Calu3 (cell line): ENCODE data around the gene HOXC4. TPM values are rescaled to one million over a fixed set of nuclear protein-coding genes. Genes with fewer than 3 reads are reported as not detected.

Source experiments
- BruUV-seq: library from RNA; stranded (reverse); fragments of 400-500 nt; replicated peaks from 2 replicates; lab custom pipeline; 2021; lab: Mats Ljungman, UMichigan
- CTCF ChIA-PET: fragments of 300-600 bp; sonication (Branson Sonifier 250); formaldehyde crosslinking; loops from one replicate; lab custom pipeline; 2022; ENCODE audit warnings: antibody characterized with exemption; lab: Charles Lee
- DNase-seq: peaks from one replicate; pipeline ENCODE4 v3.0.0; 2022
- H3K27ac Mint-ChIP-seq: one replicate; pipeline ENCODE4 v1.8.0; 2022; ENCODE audit warnings: mixed read lengths; ENCODE audit not compliant: unreplicated experiment
- H3K27me3 Mint-ChIP-seq: one replicate; pipeline ENCODE4 v1.8.0; 2022; ENCODE audit warnings: mixed read lengths; ENCODE audit not compliant: unreplicated experiment
- H3K36me3 Mint-ChIP-seq: one replicate; pipeline ENCODE4 v1.8.0; 2022; ENCODE audit warnings: mild to moderate bottlenecking, moderate library complexity, mixed read lengths; ENCODE audit not compliant: insufficient read depth, unreplicated experiment
- H3K4me1 Mint-ChIP-seq: one replicate; pipeline ENCODE4 v1.8.0; 2022; ENCODE audit warnings: mild to moderate bottlenecking, low read depth, mixed read lengths; ENCODE audit not compliant: unreplicated experiment
- H3K4me3 Mint-ChIP-seq: one replicate; pipeline ENCODE4 v1.8.0; 2022; ENCODE audit warnings: mild to moderate bottlenecking, low read depth, moderate library complexity, mixed read lengths; ENCODE audit not compliant: unreplicated experiment
- H3K9me3 Mint-ChIP-seq: one replicate; pipeline ENCODE4 v1.8.0; 2022; ENCODE audit warnings: low read depth, mixed read lengths; ENCODE audit not compliant: unreplicated experiment
- intact Hi-C: fragments of 100-400 bp; cut with micrococcal nuclease; formaldehyde crosslinking; loops from one replicate; pipeline ENCODE4 v1.10.0; 2022; ENCODE audit not compliant: unreplicated experiment
- total RNA-seq: library from RNA; stranded (reverse); gene quantifications from 2 replicates; pipeline ENCODE4 v1.2.3, GENCODE V29; 2022
- TF ChIP-seq, protein P1 (sequence below): fragments of 200-600 bp; IDR thresholded peaks from one replicate; pipeline ENCODE4 v1.8.0; 2022; ENCODE audit warnings: antibody characterized with exemption; ENCODE audit not compliant: unreplicated experiment

The HOXC4 gene
- total RNA-seq, 1 experiment from 2014 or later, result 0.57 TPM

DNA sequence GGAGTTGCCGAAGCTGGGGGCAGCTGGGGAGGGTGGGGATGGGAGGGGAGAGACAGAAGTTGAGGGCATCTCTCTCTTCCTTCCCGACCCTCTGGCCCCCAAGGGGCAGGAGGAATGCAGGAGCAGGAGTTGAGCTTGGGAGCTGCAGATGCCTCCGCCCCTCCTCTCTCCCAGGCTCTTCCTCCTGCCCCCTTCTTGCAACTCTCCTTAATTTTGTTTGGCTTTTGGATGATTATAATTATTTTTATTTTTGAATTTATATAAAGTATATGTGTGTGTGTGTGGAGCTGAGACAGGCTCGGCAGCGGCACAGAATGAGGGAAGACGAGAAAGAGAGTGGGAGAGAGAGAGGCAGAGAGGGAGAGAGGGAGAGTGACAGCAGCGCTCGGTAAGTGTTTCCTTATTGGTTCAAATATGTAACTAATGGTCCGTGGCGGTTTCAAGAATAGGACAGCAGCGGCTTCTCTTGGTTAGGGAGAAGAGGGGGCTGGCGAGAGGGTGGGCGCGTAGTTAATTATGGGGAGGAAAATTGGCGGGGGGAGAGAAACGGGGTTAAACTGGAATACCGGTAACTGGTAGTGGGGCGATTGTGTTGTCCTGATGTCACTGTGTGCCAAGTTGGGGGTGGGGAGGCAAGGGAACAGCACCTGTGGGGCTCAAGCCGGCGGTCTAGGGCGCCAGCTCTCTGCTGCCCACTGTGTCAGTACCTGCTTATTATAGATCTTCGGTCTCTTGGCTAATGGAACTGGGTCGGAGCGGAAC, 36.4 kb upstream of the HOXC4 start:
- TF ChIP-seq, protein P1, sequence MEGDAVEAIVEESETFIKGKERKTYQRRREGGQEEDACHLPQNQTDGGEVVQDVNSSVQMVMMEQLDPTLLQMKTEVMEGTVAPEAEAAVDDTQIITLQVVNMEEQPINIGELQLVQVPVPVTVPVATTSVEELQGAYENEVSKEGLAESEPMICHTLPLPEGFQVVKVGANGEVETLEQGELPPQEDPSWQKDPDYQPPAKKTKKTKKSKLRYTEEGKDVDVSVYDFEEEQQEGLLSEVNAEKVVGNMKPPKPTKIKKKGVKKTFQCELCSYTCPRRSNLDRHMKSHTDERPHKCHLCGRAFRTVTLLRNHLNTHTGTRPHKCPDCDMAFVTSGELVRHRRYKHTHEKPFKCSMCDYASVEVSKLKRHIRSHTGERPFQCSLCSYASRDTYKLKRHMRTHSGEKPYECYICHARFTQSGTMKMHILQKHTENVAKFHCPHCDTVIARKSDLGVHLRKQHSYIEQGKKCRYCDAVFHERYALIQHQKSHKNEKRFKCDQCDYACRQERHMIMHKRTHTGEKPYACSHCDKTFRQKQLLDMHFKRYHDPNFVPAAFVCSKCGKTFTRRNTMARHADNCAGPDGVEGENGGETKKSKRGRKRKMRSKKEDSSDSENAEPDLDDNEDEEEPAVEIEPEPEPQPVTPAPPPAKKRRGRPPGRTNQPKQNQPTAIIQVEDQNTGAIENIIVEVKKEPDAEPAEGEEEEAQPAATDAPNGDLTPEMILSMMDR, result no peak
- Mint-ChIP-seq H3K27me3 (peaks cover 80% of the 10 kb centered on the region), H3K27ac (peak overlapping the region; percentile 16), H3K9me3 (no peaks in the 10 kb centered on the region), H3K4me1 (no peaks in the 10 kb centered on the region), H3K36me3 (peaks cover 11% of the 10 kb centered on the region), H3K4me3 (peak overlapping the region; percentile 77)
- DNase-seq, result peak; percentile 46
- no TSS peak for BruUV-seq
- intact Hi-C loops, result no loop called here
- CTCF ChIA-PET, result interaction anchor here (0.6 to 2.2 kb wide), 16 partner anchors 8 to 357 kb away, joined by 3 to 25 read pairs (median 6); partner anchors contain the start of genes HOXC5, HOXC6, HOXC8 and SMUG1

DNA sequence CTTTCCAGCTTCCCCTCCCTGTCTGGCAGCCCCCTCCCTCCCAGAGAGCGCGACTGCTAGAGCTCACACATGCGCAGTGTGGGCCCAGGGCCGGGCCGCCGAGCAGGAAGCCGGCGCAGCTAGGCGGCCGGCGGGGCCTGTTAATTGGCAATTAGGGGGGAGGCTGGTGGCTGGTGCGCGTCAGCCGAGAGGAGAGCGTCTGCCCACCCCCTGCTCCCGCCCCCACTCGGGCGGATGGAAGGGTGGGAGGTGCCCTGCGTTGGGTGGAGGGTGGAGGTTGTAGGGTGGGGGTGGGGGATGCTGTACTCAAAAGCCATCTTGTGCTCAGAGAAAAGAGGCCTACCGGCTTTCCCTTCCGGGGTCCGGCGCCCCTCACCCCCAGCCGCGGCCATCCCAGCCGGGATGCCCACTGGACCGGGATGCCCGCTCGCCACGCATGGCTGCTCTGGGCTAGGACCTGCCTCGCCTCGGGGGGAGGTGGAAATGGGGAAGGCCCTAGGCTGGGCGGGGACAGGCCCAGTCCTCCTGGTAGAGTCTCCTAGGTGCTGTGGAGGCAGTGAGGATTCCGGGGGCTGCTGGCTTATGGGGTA, 35.7 kb upstream of the HOXC4 start:
- peaks cover 80% of the 10 kb centered on the region for H3K27me3 Mint-ChIP-seq
- DNase-seq, result peak; percentile 81

DNA sequence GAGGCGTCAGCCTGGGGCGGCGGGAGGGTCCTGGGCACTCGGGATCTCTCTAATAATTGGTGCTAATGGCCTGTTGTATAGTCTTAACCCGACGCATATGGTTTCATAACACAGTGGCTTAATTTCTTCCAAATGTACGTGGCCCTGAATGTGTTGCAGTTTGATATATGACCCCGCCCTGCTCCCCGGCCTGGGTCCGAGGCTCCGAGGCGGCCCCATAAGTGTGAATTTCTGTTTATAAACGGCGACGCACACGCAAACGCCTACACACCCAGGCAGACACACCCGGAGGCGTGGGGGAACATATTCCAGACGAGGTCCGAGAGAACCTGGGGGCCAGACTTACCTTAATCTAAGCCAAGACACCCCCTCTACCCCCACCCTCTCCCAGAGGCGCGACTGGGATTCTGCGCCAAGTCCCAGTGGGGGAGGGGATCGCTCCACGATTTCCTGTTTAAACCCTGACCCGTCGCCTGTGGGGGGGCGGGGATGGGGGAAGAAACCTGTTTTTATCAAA, 35.1 kb upstream of the HOXC4 start:
- TF ChIP-seq, protein P1, result no peak
- H3K27ac Mint-ChIP-seq, result no peak overlapping the region
- BruUV-seq, result no TSS peak
- CTCF ChIA-PET, result interaction anchor here (1.8 to 2.2 kb wide), 2 partner anchors 10 to 14 kb away, joined by 7 to 25 read pairs; partner anchors contain the start of genes HOXC5 and HOXC6
- DNase-seq, result no peak
- no peaks in the 10 kb centered on the region for H3K9me3 Mint-ChIP-seq
- H3K4me3 Mint-ChIP-seq, result peak overlapping the region; percentile 77
- peaks cover 80% of the 10 kb centered on the region for H3K27me3 Mint-ChIP-seq
- no peaks in the 10 kb centered on the region for H3K4me1 Mint-ChIP-seq
- intact Hi-C loops, result no loop called here
- peaks cover 11% of the 10 kb centered on the region for H3K36me3 Mint-ChIP-seq

More for the DNA sequence above, 35.7 kb upstream of the HOXC4 start:
- BruUV-seq, result no TSS peak
- Mint-ChIP-seq H3K9me3 (no peaks in the 10 kb centered on the region), H3K4me1 (no peaks in the 10 kb centered on the region), H3K36me3 (peaks cover 11% of the 10 kb centered on the region), H3K4me3 (peak overlapping the region; percentile 77), H3K27ac (no peak overlapping the region)
- CTCF ChIA-PET, result interaction anchor here (0.6 to 2.2 kb wide), 15 partner anchors 8 to 260 kb away, joined by 3 to 25 read pairs (median 6); partner anchors contain the start of genes HOXC5, HOXC6, HOXC8 and SMUG1
- intact Hi-C loops, result no loop called here
- TF ChIP-seq, protein P1, result no peak

DNA sequence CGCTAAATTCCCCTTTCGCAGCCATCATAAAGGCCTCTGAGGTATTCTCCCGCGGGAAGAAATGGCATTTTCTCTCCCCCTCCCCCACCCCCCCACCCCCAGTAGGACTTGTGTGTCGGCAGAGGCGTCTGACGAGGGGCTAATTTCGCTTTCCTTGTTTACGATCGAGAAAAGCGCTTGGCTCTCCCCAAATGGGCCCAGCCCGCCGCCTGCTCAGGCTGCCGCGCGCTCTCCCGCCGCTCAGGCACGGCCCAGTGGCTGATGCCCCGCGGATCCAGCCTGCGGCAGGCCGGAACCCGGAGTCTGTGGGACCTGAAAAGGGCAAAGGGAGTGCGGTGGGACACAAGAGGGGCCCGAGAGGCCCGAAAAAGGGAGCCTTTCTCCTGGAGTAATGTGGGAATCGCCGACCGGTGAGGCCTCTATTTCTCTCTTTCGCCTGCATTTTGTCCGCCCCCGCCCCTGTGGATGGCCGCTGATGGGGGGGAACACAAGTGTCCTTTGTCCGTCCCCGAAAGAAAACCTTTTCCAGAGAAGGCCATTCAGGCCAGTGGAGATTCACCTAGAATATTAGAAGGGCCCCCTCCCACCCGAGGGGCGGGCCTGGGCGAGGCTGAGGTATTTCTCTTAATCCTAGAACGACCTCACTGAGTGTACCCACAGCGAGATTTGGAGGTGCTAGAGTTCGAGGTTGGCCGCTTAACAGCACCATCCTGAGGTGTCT, 34.4 kb upstream of the HOXC4 start:
- H3K36me3 Mint-ChIP-seq, result peaks cover 11% of the 10 kb centered on the region
- CTCF ChIA-PET, result no interaction called here
- intact Hi-C loops, result no loop called here
- no TSS peak for BruUV-seq
- no peak for DNase-seq
- H3K4me1 Mint-ChIP-seq, result no peaks in the 10 kb centered on the region
- peaks cover 80% of the 10 kb centered on the region for H3K27me3 Mint-ChIP-seq
- H3K9me3 Mint-ChIP-seq, result no peaks in the 10 kb centered on the region
- TF ChIP-seq, protein P1, result no peak
- H3K4me3 Mint-ChIP-seq, result no peak overlapping the region
- no peak overlapping the region for H3K27ac Mint-ChIP-seq
